Liver (tissue), 9 donors: ENCODE results near the gene SYNM. TPM values are rescaled to one million over a fixed set of nuclear protein-coding genes. Genes with fewer than 3 reads are reported as not detected.

Experiments
- DNase-seq: peaks from one replicate; pipeline ENCODE4 v3.0.0-alpha.2; 2017; ENCODE audit warnings: low spot score
- H3K27ac ChIP-seq, 2 donors: one replicate each; pipeline ENCODE4 v1.7.0; 2013; ENCODE audit warnings: inconsistent platforms in 2 of 2, low read length in 2 of 2, control low read depth in 1 of 2, low read depth in 1 of 2, mild to moderate bottlenecking in 1 of 2
- H3K27me3 ChIP-seq, 4 donors: one replicate each; pipeline versions ENCODE4 v1.6.1 to v1.7.0; 2013; ENCODE audit warnings: low read length in 3 of 4, inconsistent platforms in 1 of 4, mild to moderate bottlenecking in 1 of 4, moderate library complexity in 1 of 4; ENCODE audit not compliant: control insufficient read depth in 4 of 4, insufficient read depth in 4 of 4
- H3K36me3 ChIP-seq, 4 donors: one replicate each; pipeline versions ENCODE4 v1.6.1 to v1.7.0; 2013; ENCODE audit warnings: low read length in 3 of 4, mild to moderate bottlenecking in 3 of 4, low read depth in 1 of 4, moderate library complexity in 1 of 4; ENCODE audit not compliant: control insufficient read depth in 4 of 4, insufficient read depth in 3 of 4
- H3K4me1 ChIP-seq, 4 donors: one replicate each; pipeline versions ENCODE4 v1.6.1 to v1.7.0; 2013; ENCODE audit warnings: low read length in 3 of 4, mild to moderate bottlenecking in 3 of 4, moderate library complexity in 1 of 4; ENCODE audit not compliant: control insufficient read depth in 4 of 4, insufficient read depth in 4 of 4
- H3K4me3 ChIP-seq, 3 donors: one replicate each; pipeline versions ENCODE4 v1.6.1 to v1.7.0; 2013; ENCODE audit warnings: low read length in 3 of 3, control low read depth in 1 of 3, low read depth in 1 of 3, mild to moderate bottlenecking in 1 of 3
- H3K9ac ChIP-seq, 2 donors: one replicate each; pipeline ENCODE4 v1.7.0; 2013; ENCODE audit warnings: low read length in 2 of 2, mild to moderate bottlenecking in 2 of 2, moderate library complexity in 2 of 2, control low read depth in 1 of 2, low read depth in 1 of 2
- H3K9me3 ChIP-seq, 4 donors: one replicate each; pipeline versions ENCODE4 v1.6.1 to v1.7.0; 2013; ENCODE audit warnings: low read length in 3 of 4; ENCODE audit not compliant: control insufficient read depth in 4 of 4
- ATF3 ChIP-seq: IDR thresholded peaks from 2 replicates; pipeline ENCODE4 v1.6.1; 2016; ENCODE audit warnings: antibody characterized with exemption
- EGR1 ChIP-seq, 2 donors: IDR thresholded peaks; 2 replicates each; pipeline ENCODE4 v1.6.1; 2016 to 2018; ENCODE audit warnings: antibody characterized with exemption in 2 of 2, low read depth in 2 of 2
- FOXA1 ChIP-seq: IDR thresholded peaks from 2 replicates; pipeline ENCODE4 v1.6.1; 2016; ENCODE audit warnings: antibody characterized with exemption
- FOXA2 ChIP-seq: IDR thresholded peaks from 2 replicates; pipeline ENCODE4 v1.6.1; 2016; ENCODE audit warnings: antibody characterized with exemption
- GABPA ChIP-seq, 2 donors: IDR thresholded peaks in 1 of 2; conservative IDR thresholded peaks in 1 of 2; 2 replicates each; pipeline ENCODE4 v1.6.1; 2016; ENCODE audit warnings: antibody characterized with exemption in 2 of 2, mild to moderate bottlenecking in 1 of 2, moderate library complexity in 1 of 2
- HNF4G ChIP-seq: IDR thresholded peaks from 2 replicates; pipeline ENCODE4 v1.6.1; 2016; ENCODE audit warnings: antibody characterized with exemption
- JUND ChIP-seq, 2 donors: IDR thresholded peaks; 2 replicates each; pipeline ENCODE4 v1.6.1; 2016; ENCODE audit warnings: antibody characterized with exemption in 2 of 2
- MAX ChIP-seq: IDR thresholded peaks from 2 replicates; pipeline ENCODE4 v1.6.1; 2016; ENCODE audit warnings: antibody characterized with exemption
- NR2F2 ChIP-seq: IDR thresholded peaks from 2 replicates; pipeline ENCODE4 v1.6.1; 2016; ENCODE audit warnings: antibody characterized with exemption
- RAD21 ChIP-seq, 2 donors: IDR thresholded peaks; 2 replicates each; pipeline ENCODE4 v1.6.1; 2016; ENCODE audit warnings: antibody characterized with exemption in 2 of 2, mild to moderate bottlenecking in 2 of 2
- RXRA ChIP-seq, 2 donors: IDR thresholded peaks; 2 replicates each; pipeline ENCODE4 v1.6.1; 2017 to 2018; ENCODE audit warnings: antibody characterized with exemption in 2 of 2, mild to moderate bottlenecking in 1 of 2
- SP1 ChIP-seq: IDR thresholded peaks from 2 replicates; pipeline ENCODE4 v1.6.1; 2018; ENCODE audit warnings: antibody characterized with exemption, mild to moderate bottlenecking
- TAF1 ChIP-seq: conservative IDR thresholded peaks from 2 replicates; pipeline ENCODE4 v1.6.1; 2016; ENCODE audit warnings: antibody characterized with exemption, mild to moderate bottlenecking
- YY1 ChIP-seq: IDR thresholded peaks from 2 replicates; pipeline ENCODE4 v1.6.1; 2016; ENCODE audit warnings: antibody characterized with exemption, mild to moderate bottlenecking
- ZBTB33 ChIP-seq: IDR thresholded peaks from 2 replicates; pipeline ENCODE4 v1.6.1; 2016; ENCODE audit warnings: antibody characterized with exemption
- WGBS: extraction: QIAGEN DNeasy Blood & Tissue Kit; methylation state at CpG from one replicate; pipeline ENCODE4 v1.1.7; 2013; 5-methylcytosine and 5-hydroxymethylcytosine counted together
- polyA plus RNA-seq, 2 donors: library from polyadenylated mRNA; stranded (reverse) in 1 of 2; unstranded in 1 of 2; fragments of 200-250 nt in 1 of 2; fragments of >200 nt in 1 of 2; fragmentation: Nextera tagmentation in 1 of 2; extraction: Ambion mirVana in 1 of 2; gene quantifications; one replicate each; pipeline versions ENCODE4 v1.2.1 to v1.2.3, GENCODE V29; 2013 to 2015
- total RNA-seq, 2 donors: library from RNA; depleted of rRNA; stranded (reverse); fragments of >200 nt; gene quantifications; one replicate each; pipeline ENCODE4 v1.2.3, GENCODE V29; 2014
- donor health status: healthy.
- donor health status: healthy.
- donor health status: healthy.
- donor health status: healthy.
- donor health status: healthy.

The SYNM gene
- total and polyA plus RNA-seq, 4 donors = 0.39 to 6.4 (median 1.2) TPM

- H3K9me3 ChIP-seq = no peaks in the 10 kb centered on the region
- no peak for DNase-seq
- H3K9ac ChIP-seq = no peak overlapping the region
- no peaks in the 10 kb centered on the region for H3K36me3 ChIP-seq
- H3K27ac ChIP-seq = peak overlapping the region; percentile 14 to 41
- peak overlapping the region in 1 of 3 donors; percentile 49 for H3K4me3 ChIP-seq
- H3K4me1 ChIP-seq = peaks cover 5 to 22% (median 17%) of the 10 kb centered on the region in 4 donors
- WGBS = 58% methylated on average over 15 of the region's 15 CpGs
- TF ChIP-seq GABPA (IDR thresholded peaks at IDR 0.05 in 1 of 2, conservative IDR thresholded peaks at IDR 0.05 in 1 of 2) (no peak), NR2F2 (peak; percentile 24)
- no peaks in the 10 kb centered on the region for H3K27me3 ChIP-seq
Measured at GRCh38 chr15:99106417-99107220, 1.7 kb downstream of the SYNM start.

- TF ChIP-seq TAF1 (no peak), HNF4G (no peak), GABPA (IDR thresholded peaks at IDR 0.05 in 1 of 2, conservative IDR thresholded peaks at IDR 0.05 in 1 of 2) (no peak), NR2F2 (no peak), SP1 (no peak), ZBTB33 (no peak), MAX (no peak)
- no peaks in the 10 kb centered on the region for H3K27me3 ChIP-seq
- WGBS = 98% methylated on average over 5 of the region's 5 CpGs
- H3K9ac ChIP-seq = no peak overlapping the region
- H3K9me3 ChIP-seq = no peaks in the 10 kb centered on the region
- peaks cover 5 to 22% (median 17%) of the 10 kb centered on the region in 4 donors for H3K4me1 ChIP-seq
- DNase-seq = no peak
- H3K36me3 ChIP-seq = peaks cover 0 to 2% (median 0%) of the 10 kb centered on the region in 4 donors
- no peak overlapping the region for H3K4me3 ChIP-seq
- no peak overlapping the region for H3K27ac ChIP-seq
Measured at GRCh38 chr15:99108993-99109392, 4.1 kb downstream of the SYNM start.

GRCh38 chr15:99109555-99110021 lies 4.7 kb downstream of the SYNM start:
- no peak for DNase-seq
- no peaks in the 10 kb centered on the region for H3K9me3 ChIP-seq
- no peak overlapping the region for H3K9ac ChIP-seq
- 91% methylated on average over 10 of the region's 10 CpGs for whole genome bisulfite sequencing
- TF ChIP-seq ATF3 (no peak), FOXA1 (no peak), EGR1 (IDR thresholded peaks at IDR 0.05; ENCODE audit: low read depth in 2 of 2) (no peak), YY1 (no peak), JUND (IDR thresholded peaks at IDR 0.05) (no peak), ZBTB33 (no peak), TAF1 (no peak), RAD21 (IDR thresholded peaks at IDR 0.05) (no peak), NR2F2 (no peak), HNF4G (no peak), RXRA (IDR thresholded peaks at IDR 0.05) (no peak), FOXA2 (no peak), MAX (no peak)
- peaks cover 0 to 2% (median 0%) of the 10 kb centered on the region in 4 donors for H3K36me3 ChIP-seq
- H3K4me1 ChIP-seq = peaks cover 5 to 22% (median 17%) of the 10 kb centered on the region in 4 donors
- no peak overlapping the region for H3K4me3 ChIP-seq
- H3K27me3 ChIP-seq = no peaks in the 10 kb centered on the region
- H3K27ac ChIP-seq = no peak overlapping the region
